NCI-H69 (cell line): ENCODE data around the gene HRCT1.
"Not testable (repeated sequence)": the region's sequence is repeated elsewhere in the genome, so short reads cannot be mapped to it uniquely, and the experiment has no call there.

Experiments
- DNase-seq: peaks from one replicate; lab custom pipeline; 2025; lab: John Stamatoyannopoulos, UW

Gene HRCT1

DNA sequence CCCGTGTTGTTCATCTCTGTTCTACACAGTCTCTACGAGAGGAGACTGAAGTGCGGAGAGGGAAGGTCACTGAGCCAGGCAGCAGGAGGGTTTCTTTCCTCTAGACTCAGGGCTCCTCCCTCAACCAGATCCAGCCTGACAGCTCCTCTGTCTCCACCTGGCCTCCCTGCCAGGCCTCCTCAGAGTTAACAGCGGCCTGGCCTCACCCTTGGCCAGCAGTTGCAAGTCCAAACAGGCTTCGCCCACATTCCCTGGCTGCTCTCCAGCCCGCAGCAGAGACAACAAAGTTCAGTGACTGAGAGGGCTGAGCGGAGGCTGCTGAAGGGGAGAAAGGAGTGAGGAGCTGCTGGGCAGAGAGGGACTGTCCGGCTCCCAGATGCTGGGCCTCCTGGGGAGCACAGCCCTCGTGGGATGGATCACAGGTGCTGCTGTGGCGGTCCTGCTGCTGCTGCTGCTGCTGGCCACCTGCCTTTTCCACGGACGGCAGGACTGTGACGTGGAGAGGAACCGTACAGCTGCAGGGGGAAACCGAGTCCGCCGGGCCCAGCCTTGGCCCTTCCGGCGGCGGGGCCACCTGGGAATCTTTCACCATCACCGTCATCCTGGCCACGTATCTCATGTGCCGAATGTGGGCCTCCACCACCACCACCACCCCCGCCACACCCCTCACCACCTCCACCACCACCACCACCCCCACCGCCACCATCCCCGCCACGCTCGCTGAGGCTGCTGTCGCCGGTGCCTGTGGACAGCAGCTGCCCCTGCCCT is at the start of gene HRCT1:
TSS of gene HRCT1 (plus strand) at position 291 of the 768 bp plus-strand sequence. CDS start at position 377, 86 bp downstream.
- peak; percentile 42 for DNase-seq

DNA sequence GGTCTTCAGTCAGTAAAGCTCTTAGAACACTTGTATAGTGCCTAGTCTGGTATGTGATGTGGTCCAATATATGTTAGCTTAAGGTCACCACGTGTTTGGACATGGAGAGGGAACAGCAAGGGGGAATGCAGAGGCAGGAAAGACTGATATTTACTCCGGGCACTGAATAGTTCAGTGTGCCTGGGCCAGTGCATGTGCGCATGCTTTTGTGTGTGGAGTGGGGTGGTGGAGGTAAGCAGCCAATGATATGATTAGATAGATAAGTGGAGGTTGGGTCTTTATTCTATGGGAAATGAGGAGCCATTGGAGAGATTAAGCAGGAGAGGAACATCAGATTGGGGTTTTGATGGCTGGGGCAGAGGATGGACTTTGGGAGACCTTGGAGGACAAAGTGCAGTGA is 49.8 kb upstream of the HRCT1 start:
- DNase-seq = no peak

DNA sequence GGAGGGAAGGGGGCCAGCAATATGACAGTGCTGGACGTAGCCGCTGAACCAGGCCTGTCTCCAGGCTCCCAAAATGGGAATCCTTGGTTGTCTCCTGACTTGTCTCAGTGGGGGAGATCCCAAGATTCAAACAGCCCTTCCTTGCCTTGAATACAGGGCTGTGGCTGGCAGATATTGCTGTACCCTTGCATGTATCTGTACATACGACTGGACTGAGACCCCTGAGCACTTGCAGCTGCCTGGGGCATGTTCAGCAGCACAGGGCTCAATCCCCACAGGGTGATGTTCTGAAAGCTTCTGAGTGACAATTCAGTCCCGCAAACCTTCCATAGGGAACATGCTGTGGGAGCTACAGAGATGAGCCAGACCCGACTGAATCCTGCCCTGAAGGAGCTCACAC is 49.1 kb upstream of the HRCT1 start:
- no peak for DNase-seq

DNA sequence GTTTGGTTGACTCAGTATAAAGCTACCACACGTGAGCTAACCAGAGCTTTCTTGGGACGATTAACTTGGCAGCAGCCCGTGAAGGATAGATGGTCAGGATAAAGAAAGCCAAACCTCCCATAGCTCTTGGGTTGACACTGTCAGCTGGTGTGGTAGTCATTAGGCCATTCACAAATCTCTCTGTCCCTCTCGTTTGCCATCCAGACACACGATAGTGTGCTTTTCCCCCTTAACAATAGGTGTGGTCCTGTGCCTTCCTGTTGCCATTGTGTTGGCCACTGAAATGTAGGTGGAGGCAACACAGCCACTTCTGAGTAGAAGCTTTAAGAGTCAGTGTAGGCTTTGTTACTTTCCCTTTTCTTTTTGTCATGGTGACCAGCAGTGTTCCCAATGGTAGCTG is 47.5 kb upstream of the HRCT1 start:
- DNase-seq = no peak

DNA sequence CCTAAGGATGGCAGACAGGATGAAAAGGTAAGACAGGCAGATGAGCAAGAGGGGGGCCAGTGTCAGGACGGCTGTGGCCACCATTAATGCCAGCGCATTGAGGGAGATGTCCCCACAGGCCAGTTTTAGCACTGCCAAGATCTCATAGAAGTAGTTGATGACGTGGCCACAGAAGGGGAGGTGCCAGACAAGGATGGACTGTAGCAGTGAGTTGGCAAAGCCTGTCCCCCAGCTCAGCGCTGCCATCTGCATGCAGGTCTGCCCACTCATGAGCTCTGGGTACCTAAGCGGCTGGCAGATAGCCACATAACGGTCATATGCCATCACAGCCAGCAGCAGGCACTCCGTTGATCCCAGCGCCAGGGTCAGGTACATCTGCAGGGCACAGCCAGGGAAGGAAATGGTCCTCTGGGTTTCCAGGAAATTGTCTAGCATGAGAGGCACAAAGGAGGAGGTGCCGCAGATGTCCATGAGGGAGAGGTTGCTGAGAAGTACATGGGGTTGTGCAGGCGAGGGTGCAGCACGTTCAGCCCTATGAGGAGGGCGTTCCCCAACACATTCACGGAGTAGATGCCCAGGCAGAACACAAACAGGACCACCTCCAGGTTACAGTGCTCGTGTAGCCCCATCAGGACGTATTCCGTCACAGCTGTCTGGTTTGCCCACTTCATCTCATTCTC is 46.6 kb upstream of the HRCT1 start:
- peak; percentile 11 for DNase-seq

DNA sequence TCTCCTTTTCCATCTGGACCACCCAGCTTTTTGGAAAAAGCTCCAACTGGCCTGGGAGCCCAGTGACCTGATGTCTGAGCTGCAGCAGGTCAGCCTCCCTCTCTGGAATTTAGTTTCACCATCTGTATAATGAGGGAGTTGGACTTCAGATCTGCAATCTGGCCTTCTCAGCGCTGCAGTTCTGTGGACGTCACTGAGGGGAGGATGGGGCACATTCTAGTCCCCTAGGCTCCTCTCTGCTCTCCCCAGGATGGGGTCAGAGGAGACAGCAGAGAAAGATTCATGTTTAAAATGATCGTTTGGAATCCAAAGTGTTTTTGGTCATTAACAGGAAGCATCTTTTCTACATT is 46.0 kb upstream of the HRCT1 start:
- DNase-seq = no peak

DNA sequence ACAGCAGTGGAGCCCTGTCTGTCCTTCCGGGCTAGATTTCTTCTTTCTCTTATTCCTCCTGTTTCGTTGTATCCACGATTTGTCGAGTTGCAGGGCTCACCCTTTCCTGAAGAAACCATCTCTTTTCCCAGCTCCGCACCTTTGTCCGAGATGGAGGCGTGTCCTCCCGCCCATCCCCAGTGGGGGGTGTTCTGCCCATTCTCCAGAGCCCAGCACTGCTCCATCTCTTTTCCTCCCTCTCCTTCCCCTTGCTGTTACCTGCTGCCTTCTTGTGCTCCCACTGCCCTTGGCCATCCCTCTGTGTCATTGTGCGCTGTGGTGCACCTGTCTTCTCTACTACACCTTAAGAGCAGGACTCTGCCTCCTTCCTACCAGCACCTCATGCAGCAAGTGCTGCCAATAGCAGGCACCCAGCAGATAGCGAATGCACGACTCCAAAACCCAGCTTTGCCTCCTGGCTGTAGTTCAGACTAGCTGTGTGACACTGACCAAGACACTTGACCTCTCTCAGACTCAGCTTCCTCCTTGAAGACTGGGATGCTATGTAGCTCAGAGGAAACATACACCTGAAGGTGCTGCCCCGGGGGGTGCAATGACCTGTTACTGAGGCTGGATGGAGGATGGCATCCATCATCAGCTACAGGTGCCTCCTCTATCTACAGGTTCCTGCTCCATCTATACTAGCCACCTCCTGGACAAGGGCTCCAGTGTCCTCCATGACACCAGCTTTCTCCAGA is 44.7 kb upstream of the HRCT1 start:
- no peak for DNase-seq

DNA sequence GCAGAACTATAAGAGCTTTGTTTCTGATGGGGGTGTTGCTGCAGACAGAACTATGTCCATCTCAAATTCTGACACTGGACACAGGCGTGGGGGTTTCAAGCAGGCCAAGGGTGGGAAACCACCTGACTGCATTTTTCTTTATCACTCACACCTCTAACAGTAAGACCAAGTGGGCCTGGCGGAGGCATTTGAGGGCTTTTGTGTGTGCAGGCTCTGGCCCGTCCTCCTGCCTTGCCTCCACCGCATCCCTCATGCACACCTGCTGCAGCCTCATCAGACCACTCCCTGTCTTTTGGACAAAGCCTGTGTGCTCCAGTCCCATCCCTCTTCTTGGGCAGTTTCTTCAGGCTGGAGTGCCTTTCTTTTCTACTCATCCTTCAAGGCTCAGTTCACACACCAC is 43.7 kb upstream of the HRCT1 start:
- DNase-seq = no peak

DNA sequence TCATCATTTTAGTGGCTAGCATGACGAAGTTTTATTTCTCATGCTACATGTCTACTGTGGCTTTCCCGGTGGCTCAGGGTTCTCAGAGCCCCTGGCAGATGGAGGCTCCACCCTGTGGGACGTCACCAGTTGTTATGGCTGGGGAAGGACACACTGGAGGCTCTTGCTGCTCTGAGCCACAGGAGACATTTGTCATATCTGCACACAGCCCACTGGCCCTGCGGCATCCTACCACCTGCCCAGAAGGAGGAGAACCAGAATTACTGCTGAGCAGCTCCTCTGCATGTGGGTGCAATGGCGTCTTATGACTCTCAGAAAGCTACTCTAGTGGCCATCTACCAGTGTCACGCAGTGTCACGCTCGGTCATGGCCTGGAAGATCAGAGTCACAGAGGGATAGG is 42.4 kb upstream of the HRCT1 start:
- no peak for DNase-seq

DNA sequence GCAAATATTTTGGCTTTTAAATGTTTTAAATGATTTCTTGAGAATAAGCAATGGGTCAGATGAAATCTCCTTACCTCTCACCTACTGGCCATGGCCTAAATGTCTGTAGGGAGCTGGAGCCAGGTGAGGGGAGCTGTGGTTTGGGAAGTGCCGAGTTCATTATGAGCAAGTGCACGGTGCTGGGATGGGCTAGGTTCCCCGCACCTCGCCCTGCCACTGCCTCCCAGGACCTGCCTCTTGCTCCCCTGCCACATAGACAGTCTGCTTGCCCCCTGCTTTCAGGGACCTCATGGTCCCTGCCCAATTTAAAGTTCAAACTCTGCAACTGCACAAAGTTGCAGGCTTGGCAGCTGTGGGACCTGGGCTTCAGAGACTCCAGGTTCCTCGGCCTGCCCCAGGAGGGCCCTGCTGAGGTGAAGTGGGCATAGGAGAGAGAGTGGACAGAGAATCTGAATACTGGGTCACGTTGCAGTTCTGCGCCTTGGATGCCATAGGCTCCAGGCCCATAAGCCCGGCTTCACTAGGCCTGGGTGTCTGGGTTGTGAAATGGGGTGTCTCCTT is 41.2 kb upstream of the HRCT1 start:
- DNase-seq = no peak

DNA sequence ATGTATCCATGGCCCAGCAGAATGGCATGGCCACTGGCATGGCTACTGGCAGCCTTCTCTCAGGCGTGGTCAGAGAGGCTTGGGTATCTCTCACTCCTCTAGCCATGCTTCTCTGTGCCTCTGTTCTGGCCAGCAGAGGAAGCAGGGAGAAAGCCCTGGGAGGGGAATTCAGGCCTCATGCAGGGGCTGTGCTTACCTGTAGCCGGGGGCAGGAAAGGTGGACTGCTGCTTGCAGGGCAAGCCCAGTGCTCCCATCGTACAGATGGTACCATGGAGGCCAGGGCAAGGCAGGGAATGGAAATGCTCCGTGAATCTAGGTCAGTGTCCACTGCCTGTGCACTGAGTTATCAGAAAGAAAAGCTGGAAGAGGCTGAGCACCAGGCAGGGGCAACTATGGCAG is 38.5 kb upstream of the HRCT1 start:
- no peak for DNase-seq

DNA sequence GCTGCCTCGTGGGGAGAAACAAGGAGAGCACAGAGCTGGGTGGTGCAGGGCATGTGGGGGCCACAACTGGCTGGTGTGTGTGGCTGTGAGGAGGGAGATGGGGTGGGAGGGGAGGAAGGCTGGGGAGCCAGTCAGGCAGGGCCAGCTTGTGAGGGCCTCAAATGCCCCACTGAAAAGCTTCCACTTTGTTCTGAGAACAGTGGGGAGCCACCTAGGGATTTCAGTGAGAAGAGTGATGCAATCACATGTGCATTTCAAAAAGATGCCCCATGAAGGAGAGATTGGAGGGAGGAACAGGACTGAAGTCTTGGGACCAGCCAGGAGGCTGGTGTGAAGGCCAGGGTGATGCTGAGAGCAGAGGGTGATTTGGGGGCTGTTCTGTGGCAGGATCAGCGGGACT is 37.1 kb upstream of the HRCT1 start:
- DNase-seq = no peak

DNA sequence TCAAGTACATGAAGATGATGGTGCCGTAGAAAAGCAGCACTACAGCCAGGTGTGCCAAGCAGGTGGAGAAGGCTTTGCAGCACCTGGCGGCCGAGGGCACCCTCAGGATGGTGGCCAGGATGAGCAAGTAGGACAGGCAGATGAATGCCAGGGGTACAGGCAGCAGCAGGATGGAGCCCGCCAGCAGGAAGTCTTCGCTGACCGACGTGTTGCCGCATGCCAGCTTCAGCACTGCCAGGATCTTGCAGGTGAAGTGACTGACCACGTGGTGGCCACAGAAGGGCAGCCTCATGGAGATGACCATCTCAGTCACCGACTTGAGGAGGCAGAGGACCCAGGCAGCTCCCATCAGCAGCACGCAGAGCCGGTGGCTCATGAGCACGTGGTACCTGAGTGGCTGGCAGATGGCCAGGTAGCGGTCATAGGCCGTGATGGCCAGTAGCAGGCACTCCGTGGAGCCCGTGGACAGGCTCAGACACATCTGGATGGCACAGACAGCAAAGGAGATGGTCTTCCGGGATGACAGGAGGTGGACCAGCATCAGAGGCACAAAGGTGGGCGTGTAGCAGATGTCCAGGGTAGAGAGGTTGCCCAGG is 36.3 kb upstream of the HRCT1 start:
- no peak for DNase-seq

DNA sequence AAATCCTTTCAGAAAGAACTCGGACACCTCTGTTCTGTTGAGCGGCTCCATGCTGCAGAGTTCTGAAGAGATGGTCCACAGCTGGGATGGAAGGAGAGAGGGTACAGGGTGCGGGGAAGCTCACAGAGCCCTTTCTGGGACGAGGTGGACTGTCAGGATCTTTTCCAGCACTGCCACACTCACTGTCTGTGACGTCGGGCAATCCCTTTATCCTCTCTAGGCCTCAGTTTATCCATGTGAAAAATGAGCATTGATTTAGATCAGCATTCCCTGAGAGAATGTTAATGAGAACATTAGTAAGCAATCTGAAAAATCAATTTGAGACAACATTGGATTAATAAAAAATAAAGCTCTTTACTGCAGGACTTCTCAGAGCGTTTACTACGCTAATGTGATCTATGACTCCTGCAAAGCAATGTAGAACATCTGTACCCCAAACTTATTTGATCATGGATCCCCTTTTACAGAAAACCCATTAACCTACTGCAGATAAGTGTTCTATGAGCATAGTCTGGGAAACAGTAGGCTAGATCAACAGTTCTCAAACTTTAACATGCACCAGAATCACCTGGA is 35.6 kb upstream of the HRCT1 start, which contains the start of gene OR13J1:
TSS of gene OR13J1 (minus strand) at position 51 of the 573 bp plus-strand sequence. CDS start at position 51, 0 bp downstream.
- DNase-seq = no peak

DNA sequence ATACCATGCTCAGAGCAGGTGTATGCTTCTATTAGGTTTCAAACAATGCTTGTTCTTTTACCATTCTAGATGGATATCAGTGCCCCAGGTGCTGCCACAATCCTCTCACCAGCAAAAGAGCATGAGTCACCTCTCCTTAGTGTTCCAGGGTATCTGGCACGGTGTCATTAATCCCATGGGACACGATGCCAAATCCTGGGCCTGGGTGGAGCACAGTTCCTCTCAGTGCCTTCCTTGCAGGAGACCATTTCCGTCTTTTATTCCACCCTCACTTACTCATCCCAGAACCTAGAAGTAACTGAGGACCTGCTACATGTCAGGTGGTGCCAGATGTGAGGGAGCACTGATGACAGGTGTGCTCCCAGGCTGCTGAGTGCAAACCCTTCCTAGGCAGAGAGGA is 34.5 kb upstream of the HRCT1 start:
- DNase-seq = no peak

DNA sequence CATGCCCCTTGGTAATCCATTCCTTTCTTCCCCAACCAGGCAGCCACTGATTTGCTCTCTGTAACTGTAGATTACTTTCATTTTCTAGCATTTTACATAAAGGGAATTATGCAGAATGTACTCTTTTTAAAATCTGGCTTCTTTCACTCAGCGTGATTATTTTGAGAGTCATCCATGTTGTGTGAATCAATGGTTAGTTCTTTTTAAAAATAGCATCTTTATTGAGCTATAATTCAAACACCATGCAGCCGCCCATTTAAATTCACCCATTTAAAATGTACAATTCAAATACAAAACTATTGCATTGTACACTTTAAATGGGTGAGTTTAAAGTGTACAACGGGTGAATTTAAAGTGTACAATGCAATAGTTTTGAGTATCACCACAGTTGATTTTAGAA is 33.5 kb upstream of the HRCT1 start:
- DNase-seq = no peak

DNA sequence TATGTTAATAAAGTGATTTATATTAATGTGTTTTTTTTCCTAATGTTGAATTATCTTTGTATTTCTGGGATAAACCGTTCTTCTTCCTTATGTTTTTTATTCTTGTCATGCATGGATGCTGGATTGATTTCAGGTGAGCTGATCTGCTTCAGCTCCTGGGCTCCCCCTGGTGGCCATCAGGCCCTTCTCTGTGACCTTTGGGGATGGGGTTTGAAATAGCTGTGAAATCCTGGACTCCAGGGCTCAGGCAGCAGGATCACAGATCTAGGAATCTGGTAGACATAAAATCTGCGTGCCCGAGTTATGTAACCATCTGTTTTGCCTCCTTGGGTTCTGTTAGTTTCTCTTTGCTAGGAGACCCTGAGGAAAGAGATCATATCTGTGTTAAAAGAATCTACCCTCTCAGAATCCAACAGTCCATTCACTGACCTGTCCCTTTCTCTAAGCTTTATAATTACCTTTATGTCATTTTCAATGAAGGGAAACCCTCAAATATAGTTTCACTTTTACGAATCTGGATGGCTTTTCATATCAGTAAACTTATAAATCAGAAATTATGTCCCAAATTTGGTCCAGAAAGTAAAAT is 23.6 kb upstream of the HRCT1 start:
- peak; percentile 80 for DNase-seq

DNA sequence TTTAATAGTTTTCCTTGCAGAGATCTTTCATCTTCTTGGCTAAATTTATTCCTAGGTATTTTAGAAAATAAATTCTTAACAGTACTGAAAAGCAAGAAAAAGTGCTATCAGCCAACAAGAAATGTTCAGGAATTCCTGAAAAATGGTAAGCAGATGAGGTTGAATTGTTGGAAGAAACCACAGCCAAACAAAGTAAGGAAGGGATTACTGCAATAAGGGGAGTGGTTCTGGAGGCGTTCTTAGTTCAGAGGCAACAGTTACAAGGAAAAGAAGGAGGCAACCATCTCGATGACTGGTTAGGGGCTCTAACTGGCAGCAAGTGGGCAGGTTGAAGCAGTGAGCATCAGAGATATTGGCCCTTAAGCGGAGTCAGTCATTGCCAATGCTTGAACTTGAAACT is 23.0 kb upstream of the HRCT1 start:
- no peak for DNase-seq

DNA sequence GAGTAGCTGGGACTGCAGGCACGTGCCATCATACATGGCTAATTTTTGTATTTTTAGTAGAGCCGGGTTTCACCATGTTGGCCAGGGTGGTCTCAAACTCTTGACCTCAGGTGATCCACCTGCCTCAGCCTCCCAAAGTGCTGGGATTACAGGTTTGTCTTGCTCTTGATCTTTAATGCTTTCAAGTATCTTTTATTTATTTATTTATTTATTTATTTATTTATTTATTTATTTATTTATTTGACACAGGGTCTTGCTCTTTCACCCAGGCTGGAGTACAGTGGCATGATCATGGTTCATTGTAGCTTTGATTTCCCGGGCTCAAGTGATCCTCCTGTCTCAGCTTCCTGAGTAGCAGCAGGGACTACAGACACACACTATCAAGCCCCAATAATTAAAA is 21.1 kb upstream of the HRCT1 start:
- DNase-seq = not testable (repeated sequence)

DNA sequence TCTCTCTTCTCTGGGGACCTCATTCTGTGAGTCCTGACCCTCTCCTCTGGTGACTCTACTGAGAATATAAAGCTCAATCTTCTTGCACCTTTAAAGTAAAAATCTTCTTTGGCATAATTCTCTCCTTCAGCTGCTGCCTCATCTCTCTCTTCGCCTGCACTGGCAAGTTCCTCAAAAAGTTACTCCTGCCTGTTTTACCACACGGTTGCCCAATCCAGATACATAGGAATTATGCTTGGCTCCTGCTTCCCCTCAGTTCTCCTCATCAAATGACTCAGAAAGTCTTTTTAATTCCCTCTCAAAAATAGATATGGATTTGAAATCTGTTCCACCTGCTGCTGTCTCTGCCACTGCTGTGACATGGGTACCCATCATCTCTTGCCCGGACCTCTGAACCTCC is 14.4 kb upstream of the HRCT1 start:
- no peak for DNase-seq

DNA sequence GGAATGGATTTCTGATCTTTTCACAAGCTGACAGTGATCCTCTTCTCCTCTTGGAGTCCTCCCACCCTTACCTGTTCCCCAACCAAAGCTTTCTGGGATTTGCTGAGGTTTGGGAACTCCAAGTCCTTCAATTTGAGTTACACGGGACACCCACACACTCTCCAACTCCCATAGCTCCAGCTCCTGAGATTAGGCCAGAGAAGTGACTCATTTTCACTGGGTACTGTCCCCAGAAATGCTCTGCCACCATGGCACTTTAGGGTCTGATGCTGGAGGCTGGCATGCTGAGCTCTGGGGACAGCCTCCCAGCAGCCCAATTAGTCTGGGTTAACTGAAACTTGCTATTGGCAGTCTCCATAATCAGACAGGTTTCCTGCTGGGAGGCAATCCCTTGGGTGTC is 14.0 kb upstream of the HRCT1 start:
- no peak for DNase-seq

DNA sequence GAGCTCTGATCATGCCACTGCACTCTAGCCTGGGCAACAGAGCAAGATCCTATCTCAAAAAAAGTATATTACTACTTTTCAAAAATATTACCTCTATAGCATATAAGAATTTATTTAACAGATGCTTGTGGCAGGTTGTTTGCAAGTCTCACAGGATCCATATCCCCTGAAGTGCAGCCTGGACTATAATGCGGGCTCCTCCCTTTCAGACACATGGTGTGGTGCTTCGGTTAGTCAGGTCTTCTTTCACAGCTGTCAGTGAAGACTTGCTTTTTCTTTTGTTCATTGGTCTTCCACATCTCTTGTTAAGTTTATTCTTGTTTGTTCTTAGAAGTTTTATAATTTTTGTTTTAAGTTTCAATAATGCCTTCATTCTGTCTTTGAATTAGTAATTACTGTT is 9.4 kb upstream of the HRCT1 start:
- no peak for DNase-seq
